Thyroid gland (tissue), 4 donors: ENCODE results near the gene C21orf91. TPM values are rescaled to one million over a fixed set of nuclear protein-coding genes. Genes with fewer than 3 reads are reported as not detected.

Source experiments
- DNase-seq, 2 donors: peaks; one replicate each; pipeline ENCODE4 v3.0.0-alpha.2; 2019
- H3K27ac ChIP-seq, 3 donors: fragments of 200-600 bp; sonication (generic); 1 replicate in 2 of 3; 2 replicates in 1 of 3; pipeline ENCODE4 v1.5.1; 2016 to 2019; ENCODE audit warnings: mild to moderate bottlenecking in 1 of 3, moderate library complexity in 1 of 3
- H3K27me3 ChIP-seq: fragments of 200-600 bp; sonication (generic); one replicate; pipeline ENCODE4 v1.5.1; 2019
- H3K36me3 ChIP-seq, 2 donors: fragments of 200-600 bp; sonication (generic); one replicate each; pipeline ENCODE4 v1.5.1; 2016 to 2019
- H3K4me1 ChIP-seq, 2 donors: fragments of 200-600 bp; sonication (generic); one replicate each; pipeline ENCODE4 v1.5.1; 2017 to 2019
- H3K4me3 ChIP-seq, 3 donors: fragments of 200-600 bp; sonication (generic); replicated peaks in 1 of 3; 1 replicate in 2 of 3; 2 replicates in 1 of 3; pipeline ENCODE4 v1.5.1; 2016; ENCODE audit warnings: mild to moderate bottlenecking in 1 of 3
- H3K9me3 ChIP-seq: fragments of 200-600 bp; sonication (generic); one replicate; pipeline ENCODE4 v1.5.1; 2017
- POLR2A ChIP-seq, 2 donors: fragments of 450-650 bp; IDR thresholded peaks; one replicate each; pipeline ENCODE4 v1.6.1; 2017; ENCODE audit warnings: antibody characterized with exemption in 2 of 2, mild to moderate bottlenecking in 2 of 2, moderate library complexity in 1 of 2
- WGBS, 2 donors: methylation state at CpG; one replicate each; pipeline ENCODE4 v1.1.5; 2017; 5-methylcytosine and 5-hydroxymethylcytosine counted together
- intact Hi-C: fragments of 100-400 bp; cut with DNase I; formaldehyde crosslinking; loops from one replicate; pipeline ENCODE4 v1.15.1; 2023
- total RNA-seq, 4 donors: library from RNA; depleted of rRNA; stranded (reverse); fragments of >200 nt; gene quantifications; one replicate each; pipeline ENCODE4 v1.2.3, GENCODE V29; 2016
- TF ChIP-seq, protein P1 (sequence below), 6 experiments: fragments of 200-600 bp in 3 of 6; fragments of 450-650 bp in 3 of 6; sonication (generic) in 3 of 6; IDR thresholded peaks; one replicate each; pipeline ENCODE4 v1.5.1; 2016 to 2019; ENCODE audit warnings: antibody characterized with exemption in 6 of 6, mild to moderate bottlenecking in 2 of 6, inconsistent platforms in 1 of 6, moderate library complexity in 1 of 6

Gene C21orf91
- total RNA-seq, 4 donors from 2014 or later = 8.6 to 19.6 (median 11.9) TPM

DNA sequence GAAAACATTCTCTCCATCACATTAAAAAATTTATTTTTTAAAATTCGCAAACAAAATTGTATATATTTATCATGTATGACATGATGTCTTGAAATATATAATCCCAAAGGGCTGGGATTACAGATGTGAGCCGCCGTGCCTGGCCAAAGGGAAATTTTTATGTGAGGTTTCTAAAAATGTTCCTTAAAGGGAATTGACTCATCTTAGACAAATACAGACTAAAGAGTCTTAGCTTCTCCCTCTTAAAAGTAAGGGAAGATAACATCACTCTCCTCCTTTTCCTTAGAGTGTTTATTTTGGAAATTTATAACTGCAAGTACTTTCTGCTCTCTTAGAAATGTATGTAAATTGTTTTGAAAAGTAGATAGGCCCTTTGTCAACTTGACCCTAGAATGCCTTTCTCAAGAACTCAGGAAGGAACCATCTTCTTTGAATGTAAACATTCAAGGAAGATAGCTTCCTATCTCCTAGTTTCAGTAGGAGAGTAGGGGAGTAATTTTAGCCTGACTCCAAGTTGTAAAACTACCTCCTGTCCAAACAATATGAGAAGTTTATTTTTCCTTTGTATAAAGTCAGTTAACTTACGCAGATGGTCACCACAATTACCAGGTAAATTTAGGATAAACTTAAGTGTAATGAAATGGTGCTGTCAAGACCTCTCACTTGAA is 59.5 kb downstream of the C21orf91 start:
- Histone ChIP-seq H3K27me3 (no peaks in the 10 kb centered on the region), H3K4me1 (no peaks in the 10 kb centered on the region), H3K4me3 (no peak overlapping the region), H3K27ac (no peak overlapping the region), H3K36me3 (no peaks in the 10 kb centered on the region), H3K9me3 (no peaks in the 10 kb centered on the region)
- DNase-seq = no peak
- intact Hi-C loops = loop anchor here (10.0 kb wide), 1 partner anchor 65 kb away; no protein-coding TSS in a partner anchor
- TF ChIP-seq POLR2A (IDR thresholded peaks at IDR 0.05) = no peak
- TF ChIP-seq, protein P1, sequence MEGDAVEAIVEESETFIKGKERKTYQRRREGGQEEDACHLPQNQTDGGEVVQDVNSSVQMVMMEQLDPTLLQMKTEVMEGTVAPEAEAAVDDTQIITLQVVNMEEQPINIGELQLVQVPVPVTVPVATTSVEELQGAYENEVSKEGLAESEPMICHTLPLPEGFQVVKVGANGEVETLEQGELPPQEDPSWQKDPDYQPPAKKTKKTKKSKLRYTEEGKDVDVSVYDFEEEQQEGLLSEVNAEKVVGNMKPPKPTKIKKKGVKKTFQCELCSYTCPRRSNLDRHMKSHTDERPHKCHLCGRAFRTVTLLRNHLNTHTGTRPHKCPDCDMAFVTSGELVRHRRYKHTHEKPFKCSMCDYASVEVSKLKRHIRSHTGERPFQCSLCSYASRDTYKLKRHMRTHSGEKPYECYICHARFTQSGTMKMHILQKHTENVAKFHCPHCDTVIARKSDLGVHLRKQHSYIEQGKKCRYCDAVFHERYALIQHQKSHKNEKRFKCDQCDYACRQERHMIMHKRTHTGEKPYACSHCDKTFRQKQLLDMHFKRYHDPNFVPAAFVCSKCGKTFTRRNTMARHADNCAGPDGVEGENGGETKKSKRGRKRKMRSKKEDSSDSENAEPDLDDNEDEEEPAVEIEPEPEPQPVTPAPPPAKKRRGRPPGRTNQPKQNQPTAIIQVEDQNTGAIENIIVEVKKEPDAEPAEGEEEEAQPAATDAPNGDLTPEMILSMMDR (IDR thresholded peaks at IDR 0.05) = no peak
- 49 to 53% methylated on average over 4 of the region's 4 CpGs for WGBS, 2 donors

DNA sequence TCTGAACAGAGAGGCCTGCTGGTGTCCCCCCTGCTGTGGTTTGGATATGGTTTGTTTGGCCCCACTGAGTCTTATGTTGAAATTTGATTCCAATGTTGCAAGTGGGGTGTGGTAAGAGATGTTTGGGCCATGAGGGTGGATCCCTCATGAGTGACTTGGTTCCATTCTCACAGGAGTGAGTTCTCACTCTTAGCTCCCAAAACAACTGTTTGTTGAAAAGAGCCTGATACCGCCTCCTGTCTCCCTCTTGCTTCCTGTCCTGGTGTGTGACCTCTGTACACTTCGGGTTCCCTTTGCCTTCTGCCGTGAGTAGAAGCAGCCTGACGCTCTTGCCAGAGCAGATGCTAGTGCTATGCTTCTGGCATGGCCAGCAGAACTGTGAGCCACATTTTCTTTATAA is 60.5 kb downstream of the C21orf91 start:
- 59 to 75% methylated on average over 4 of the region's 4 CpGs for WGBS, 2 donors
- Histone ChIP-seq H3K4me3 (no peak overlapping the region), H3K27me3 (no peaks in the 10 kb centered on the region), H3K36me3 (no peaks in the 10 kb centered on the region), H3K4me1 (no peaks in the 10 kb centered on the region), H3K27ac (no peak overlapping the region), H3K9me3 (no peaks in the 10 kb centered on the region)
- intact Hi-C loops = no loop called here
- no peak for DNase-seq
- TF ChIP-seq POLR2A (IDR thresholded peaks at IDR 0.05) = no peak
- TF ChIP-seq, protein P1 (IDR thresholded peaks at IDR 0.05) = no peak

DNA sequence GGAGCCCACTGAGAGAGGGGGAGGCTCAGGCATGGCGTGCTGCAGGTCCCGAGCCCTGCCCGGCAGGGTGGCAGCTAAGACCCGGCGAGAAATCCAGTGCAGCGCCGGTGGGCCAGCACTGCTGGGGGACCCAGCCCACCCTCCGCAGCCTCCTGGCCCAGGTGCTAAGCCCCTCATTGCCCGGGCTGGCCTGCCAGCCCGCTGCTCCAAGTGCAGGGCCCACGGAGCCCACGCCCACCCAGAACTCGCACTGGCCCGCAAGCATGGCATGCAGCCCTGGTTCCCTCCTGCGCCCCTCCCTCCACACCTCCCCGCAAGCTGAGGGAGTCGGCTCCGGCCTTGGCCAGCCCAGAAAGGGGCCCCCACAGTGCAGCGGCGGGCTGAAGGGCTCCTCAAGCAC is 61.5 kb downstream of the C21orf91 start:
- H3K4me1 ChIP-seq = no peaks in the 10 kb centered on the region
- WGBS, 2 donors = 88 to 92% methylated on average over 7 to 14 of the region's 20 CpGs
- intact Hi-C loops = no loop called here
- TF ChIP-seq, protein P1 (IDR thresholded peaks at IDR 0.05) = no peak
- no peak for TF ChIP-seq POLR2A (IDR thresholded peaks at IDR 0.05)
- H3K27me3 ChIP-seq = no peaks in the 10 kb centered on the region
- no peak for DNase-seq
- H3K27ac ChIP-seq = no peak overlapping the region
- no peak overlapping the region for H3K4me3 ChIP-seq
- no peaks in the 10 kb centered on the region for H3K9me3 ChIP-seq
- no peaks in the 10 kb centered on the region for H3K36me3 ChIP-seq

DNA sequence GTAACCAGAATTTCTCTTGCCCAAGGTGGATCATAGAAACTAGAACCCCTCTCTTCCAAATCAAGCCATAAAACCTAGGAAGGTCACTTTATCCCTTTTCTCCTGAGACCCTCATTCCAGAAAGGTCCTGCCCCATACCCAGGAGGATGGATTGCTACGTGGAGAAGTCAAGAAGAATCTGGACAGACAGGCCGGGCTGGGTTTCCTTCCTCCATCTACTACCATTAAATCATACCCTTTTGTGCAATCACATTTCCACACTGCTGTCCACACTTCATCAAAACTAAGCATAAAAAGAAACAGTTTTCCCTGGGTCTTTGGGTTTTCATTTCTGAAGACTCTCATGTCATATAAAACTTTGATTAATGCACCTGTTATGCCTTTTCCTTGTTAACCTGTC is 65.4 kb downstream of the C21orf91 start:
- Histone ChIP-seq H3K4me1 (no peaks in the 10 kb centered on the region), H3K36me3 (no peaks in the 10 kb centered on the region), H3K27ac (no peak overlapping the region), H3K4me3 (no peak overlapping the region), H3K9me3 (no peaks in the 10 kb centered on the region), H3K27me3 (no peaks in the 10 kb centered on the region)
- intact Hi-C loops = no loop called here
- 51 to 57% methylated on average over 2 of the region's 2 CpGs for WGBS, 2 donors
- DNase-seq = no peak
- TF ChIP-seq POLR2A (IDR thresholded peaks at IDR 0.05) = no peak
- TF ChIP-seq, protein P1 (IDR thresholded peaks at IDR 0.05) = no peak

DNA sequence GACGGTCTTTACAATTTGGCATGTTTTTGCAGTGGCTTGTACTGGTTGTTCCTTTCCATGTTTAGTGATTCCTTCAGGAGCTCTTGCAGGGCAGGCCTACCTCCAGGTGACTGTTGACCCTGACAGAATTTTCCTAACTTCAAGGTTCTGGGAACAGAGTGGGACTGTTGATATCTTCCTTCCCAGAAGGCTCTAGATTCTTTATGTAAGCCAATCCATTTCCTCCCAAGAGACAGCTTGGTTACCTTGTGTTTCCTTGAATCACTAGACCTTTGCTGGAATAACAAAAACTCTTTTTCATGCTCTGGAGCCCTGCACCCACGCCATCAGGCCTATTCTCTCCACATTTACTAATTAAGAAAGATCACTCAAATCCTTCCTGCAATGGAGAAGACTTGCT is 67.0 kb downstream of the C21orf91 start:
- no peaks in the 10 kb centered on the region for H3K27me3 ChIP-seq
- no peak for DNase-seq
- no peaks in the 10 kb centered on the region for H3K36me3 ChIP-seq
- H3K4me1 ChIP-seq = no peaks in the 10 kb centered on the region
- no peaks in the 10 kb centered on the region for H3K9me3 ChIP-seq
- no peak overlapping the region for H3K27ac ChIP-seq
- 62 to 80% methylated on average over 2 of the region's 2 CpGs for WGBS, 2 donors
- TF ChIP-seq, protein P1 (IDR thresholded peaks at IDR 0.05) = no peak
- no peak for TF ChIP-seq POLR2A (IDR thresholded peaks at IDR 0.05)
- no peak overlapping the region for H3K4me3 ChIP-seq
- intact Hi-C loops = no loop called here
